ENCODE data around the gene HPGDS.

DNA sequence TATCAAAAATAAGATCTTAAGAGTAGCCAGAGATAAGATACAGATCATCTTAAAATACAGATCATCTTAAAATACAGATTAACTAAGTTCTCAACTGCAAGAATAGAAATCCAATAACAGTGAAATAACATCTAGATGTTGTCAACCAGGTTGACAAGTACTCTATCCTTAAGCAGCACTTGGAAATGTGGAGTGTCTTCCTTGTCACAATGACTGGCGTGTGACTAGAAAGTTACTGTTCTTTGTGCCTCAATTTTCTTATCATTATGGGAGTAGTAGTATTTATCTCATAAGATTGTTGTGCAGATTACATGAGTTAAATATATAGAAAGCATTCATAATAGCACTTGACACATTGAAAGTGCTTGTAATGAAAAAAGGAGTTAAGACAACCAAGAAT is 25.8 kb upstream of the HPGDS start:
- TF ChIP-seq EZH2 (IDR thresholded peaks at IDR 0.05; ENCODE audit: insufficient read depth, poor library complexity, severe bottlenecking) (no peak), EZH2phosphoT487 (IDR thresholded peaks at IDR 0.05; ENCODE audit: insufficient read depth, low read depth) (no peak)

Data from GM23248 (cell line).